NK-92 treated with Interleukin-12 subunit alpha and Interleukin-12 subunit beta, amount 100 ng/mL, for 24 hours (cell line): ENCODE results near the gene MYO7B.
A peak's percentile ranks its signal among the peaks of the same experiment; 100 is the strongest.

Experiments
- DNase-seq: peaks from one replicate; lab custom pipeline; 2025; lab: John Stamatoyannopoulos, UW

MYO7B gene

DNA sequence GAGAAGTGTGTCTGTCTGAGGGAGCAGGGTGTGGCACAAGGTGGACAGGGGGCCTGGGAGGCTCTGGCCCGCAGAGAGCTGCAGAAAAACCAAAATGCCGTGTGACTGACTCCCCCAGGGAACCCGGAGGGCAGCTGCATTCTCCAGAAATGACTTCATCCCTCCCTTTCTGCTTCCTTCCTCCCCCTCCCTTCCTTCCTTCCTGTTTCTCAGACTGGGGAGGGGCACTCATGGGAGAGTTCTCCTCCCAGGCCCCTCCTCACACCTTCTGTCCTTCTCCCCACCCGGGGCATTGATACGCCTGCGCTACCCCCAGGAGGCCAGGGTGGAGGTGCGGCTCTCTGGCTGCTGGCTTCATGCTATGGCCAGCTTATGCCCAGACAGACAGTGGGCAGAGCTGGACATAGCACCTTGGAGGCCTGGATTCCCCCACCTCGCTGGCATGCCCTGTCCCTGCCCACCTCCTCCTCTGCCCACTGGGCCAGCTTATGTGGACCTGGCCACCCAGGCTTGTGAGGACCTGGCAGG lies 102.3 kb downstream of the MYO7B start:
- no peak for DNase-seq

DNA sequence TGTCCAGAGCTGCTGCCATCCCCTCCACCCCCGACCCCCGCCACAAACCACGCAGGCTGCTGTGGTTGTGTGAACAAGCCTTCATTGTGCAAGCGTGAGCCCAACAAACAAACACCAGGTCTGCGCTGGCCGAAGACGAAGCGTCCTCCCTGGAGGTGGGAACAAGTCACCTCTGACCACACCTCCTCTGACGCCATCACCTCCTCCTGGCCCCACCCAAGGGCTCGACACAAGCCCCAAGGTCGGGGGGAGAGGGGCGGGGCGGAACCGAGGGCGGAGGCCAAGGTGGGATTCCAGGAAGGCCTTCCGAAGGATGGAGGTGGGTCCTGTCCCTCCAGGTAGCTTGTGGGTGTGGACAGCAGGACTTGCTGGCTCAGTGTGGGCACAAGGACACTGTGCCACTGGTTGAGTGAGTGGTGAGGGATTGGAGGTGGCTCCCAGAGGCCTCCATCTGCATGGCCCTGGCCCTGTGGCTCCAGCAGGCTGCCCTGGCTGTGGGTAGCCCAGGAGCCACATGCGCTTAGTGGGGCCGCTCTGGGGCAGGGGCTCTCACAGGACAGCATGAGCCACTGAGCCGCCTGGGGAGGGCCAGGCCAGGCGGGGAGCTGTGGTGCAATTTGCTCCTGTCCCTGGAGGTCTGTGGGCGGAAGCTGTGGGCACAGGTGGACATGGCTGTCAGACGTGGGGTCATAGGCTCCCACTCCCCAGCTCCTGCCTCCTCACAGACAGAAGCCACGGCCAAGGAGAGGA lies 103.1 kb downstream of the MYO7B start:
- no peak for DNase-seq

GRCh38 chr2:127639111-127639474 lies 103.6 kb downstream of the MYO7B start:
- DNase-seq = no peak

DNA sequence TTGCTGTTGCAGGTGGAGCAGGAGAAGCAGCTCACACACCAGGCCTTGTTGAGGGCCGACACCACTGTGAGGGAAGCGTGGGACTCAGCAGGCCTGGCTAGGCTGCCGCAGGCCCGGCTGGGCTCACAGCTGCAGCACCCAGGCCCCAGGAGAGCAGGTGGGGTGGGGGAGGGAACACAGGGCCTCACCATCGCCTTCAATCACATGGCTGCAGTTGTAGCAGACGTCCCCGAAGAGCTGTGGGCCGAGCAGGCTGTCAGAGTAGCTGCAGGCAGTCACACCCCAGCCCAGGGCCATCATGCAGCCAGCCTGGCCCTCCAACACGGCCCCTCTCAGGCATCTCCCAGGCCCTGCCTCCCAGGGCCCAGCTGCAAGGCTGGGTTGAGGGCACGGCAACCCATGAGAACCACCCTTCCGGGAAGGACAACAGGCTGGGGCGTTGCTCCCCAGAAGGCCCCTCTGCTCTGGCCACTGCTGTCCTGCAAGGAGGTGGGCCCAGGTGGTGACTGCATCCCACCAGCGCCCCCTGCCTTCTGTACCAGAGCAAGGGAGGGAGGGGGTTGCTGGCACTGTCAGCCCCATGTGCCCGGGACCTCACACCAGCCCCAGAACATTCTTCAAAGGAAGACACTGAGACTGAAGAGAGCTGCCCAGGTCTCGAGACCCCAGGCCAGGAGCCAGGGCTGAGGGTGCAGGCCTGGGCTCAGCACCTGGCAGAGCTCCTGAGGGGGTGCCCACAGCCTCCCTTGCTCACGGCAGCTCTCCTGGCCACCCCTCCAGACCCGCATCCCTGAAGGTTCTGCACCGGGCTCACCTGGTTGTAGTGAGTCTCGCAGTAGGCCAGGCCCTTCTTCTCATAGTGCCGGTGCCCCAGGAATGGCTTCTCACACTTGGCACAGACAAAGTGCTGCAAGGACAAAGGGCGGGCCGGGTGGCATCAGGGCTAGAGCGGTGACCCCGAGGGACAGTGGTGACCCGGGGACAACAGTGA lies 104.9 kb downstream of the MYO7B start:
- DNase-seq = no peak

- no peak for DNase-seq
These were observed 105.7 kb downstream of the MYO7B start for GRCh38 chr2:127641133-127641532.

DNA sequence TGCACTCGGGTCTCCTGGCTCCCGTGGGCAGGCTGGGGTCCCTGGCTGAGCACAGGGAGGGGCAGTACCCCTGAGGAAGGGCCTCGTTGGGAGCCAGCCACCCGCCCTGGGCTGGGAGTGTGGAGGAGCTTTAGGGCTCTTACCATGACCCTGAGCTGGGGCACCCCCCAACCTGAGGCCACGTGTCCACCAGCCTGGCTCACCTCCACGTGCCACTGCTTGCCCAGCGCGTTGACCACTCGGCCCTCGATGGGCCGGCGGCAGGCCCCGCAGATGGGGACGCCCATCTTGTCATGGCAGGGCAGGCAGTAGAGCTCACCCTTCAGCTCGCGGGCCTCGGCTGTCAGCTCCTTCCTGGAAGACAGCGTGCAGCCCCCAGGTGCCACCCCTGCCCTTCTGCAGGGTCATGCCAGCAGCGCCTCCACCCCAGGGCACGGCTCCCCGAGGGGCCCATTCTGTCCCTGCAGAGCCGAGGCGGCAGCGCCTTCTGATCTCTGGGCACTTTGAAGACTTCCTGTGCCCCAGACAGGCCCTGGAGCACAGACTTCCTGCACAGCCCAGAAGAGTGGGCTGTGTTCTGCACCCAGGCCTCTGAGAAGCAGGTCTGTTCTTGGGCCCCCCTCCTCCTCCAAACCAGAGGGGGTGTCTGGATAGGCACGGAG lies 106.5 kb downstream of the MYO7B start:
- DNase-seq = no peak

DNA sequence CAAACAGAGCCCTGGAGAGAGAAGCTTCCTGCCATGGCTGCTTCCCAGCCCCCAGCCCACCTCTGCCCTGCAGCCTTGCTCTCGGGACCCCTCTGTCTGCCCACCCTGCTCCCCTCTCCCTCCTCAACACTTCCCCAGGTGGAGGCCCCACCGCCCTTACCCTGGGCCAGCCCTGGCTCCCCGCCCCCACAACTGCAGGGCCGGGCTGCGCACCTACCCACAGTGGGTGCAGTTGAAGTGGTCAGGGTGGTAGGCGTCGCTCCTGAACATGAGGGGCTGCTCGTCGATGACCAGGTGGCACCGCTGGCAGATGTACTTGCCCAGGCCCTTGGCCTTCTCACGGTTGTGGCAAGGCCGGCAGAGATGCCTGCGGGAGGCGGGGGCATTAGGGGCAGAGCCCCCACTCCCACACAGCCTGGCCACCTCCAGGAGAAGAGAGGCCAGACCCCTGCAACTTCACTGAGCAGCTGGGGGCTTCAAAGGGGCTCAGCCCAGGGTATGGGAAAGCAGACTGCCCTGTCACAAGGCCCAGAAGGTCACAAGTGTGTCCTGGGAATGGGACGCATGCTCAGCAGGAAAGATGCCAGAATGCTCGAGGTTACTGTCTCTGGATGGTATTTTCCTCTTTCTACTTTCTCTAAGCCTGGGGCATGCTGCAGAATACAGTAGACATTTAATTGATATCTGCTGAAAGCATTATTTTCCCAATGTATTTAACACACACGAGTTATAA lies 107.4 kb downstream of the MYO7B start:
- DNase-seq = no peak

GRCh38 chr2:127643439-127644065 lies 108.1 kb downstream of the MYO7B start:
- DNase-seq = no peak

- DNase-seq = no peak
These were observed 108.9 kb downstream of the MYO7B start for GRCh38 chr2:127644066-127645025.

GRCh38 chr2:127645026-127645394 lies 109.5 kb downstream of the MYO7B start:
- DNase-seq = no peak

DNA sequence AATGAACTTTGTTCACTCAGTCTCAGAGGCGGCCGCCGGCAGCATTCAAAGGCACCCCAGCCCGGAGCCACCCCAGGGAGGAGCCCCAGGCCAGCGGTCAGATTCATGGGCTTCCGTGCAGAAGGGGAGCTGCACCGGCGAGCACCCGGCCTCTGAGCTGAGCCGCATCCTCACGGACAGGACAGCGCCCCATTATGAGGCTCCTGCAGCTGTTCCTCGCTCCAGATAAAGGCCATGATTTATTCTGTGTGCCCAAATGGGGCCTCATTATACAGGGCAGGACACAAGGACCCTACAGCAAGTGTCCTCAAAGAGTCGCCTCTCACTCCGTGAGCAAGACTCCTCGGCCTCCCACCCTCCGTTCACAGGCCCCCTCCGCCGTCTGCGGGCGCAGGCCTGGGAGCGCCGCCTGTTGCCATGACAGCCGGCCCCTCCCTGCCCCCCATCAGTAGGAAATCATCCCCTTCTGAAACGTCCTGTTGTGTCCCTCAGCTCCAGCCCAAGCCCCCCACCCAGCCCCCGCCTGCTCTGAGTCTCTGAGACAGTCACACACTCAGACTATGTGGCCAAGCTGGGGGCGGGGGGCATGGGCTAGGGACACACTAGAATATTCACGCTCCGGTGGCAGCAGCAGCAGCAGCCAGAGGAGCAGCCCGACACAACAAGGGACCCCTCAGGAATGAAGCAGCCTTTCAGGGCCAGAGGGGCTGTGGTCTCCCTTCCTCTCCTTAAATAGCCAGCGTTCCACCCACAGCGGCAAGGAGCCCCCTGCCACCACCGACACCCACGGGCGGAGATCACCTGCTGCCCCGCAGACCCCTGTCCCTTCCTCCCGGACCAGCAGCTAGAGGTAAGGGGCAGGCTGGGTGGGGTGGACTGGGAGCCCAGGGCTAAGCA lies 110.2 kb downstream of the MYO7B start, which contains the start of gene GPR17:
TSS of gene GPR17 (plus strand) at position 759 of the 897 bp plus-strand sequence. CDS start 4,583 bp downstream, outside the sequence.
- no peak for DNase-seq

DNA sequence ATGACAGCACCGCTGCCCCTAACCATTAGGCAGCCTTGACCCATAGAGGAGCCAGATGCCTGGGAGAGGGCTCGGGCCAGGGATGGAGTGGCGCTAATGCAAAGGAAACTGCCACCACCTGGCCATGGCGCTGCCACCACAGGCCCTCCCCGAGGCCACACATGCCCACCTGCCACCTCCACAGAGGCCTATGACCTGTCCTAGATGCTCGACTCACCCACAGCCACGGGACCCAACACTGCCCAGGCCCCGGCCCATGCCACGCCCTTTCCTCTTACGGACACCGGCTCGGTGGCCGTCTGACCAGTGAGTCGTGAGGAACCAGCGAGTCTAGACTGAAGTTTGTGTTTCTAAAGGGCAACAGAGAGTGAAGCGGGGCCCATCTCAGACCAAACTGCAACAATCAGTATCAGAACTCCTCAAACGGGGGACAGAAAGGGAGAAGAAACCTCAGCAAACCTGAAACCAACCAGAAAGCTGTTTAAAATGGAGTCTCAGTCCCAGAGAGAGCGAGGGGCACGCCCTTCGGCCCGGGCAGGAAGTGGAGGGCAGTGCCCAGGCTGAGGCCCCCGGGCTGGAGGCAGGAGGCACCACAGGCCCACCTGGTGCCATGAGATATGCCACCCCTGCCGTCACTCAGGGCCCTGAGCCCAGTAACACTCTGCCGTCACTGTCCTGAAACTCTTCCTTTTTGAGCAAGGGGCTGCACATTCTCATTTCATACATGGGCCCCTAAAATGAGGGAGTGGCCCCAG lies 111.2 kb downstream of the MYO7B start:
- no peak for DNase-seq

GRCh38 chr2:127647242-127648190 lies 112.0 kb downstream of the MYO7B start:
- no peak for DNase-seq

DNA sequence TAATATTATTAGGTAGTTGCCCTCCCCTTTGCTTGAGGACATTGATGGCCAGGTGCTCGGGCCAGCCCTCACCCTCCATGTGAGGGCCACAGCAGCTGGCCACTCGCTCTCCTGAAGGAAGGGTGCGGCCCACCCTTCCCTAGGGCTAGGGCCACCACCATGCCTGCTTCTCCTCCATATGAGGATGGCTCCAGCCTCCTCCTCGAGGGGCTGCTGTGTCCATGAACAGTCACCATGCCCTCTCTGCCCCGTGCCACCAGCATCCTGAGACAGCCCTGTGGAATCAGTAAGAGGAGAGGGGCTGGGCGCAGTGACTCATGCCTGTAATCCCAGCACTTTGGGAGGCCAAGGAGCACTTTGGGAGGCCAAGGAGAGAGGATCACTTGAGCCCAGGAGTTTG lies 112.8 kb downstream of the MYO7B start:
- DNase-seq = no peak

DNA sequence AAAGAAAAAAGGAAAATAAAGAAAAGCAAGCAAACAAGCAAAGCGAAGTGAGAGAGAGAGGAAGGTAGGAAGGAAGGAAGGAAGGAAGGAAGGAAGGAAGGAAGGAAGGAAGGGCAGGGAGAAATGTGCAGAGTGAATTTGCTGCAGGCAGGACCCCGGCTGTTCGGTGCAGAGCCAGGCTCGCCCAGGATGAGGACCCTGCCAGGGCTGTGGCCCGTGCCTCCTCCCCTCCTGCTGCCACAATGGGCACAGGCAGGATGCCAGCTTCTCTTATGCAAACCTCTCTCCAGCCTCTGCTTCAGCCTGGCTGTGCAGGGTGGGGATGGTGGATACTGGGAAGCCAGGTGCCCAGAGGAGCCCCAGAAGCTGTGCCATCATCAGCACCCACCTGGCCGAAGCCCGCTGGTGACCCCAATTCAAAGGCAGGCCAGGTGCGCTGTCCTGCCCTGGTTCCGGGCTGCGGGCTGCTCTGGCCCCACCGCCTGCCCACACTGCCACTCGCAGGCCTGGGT lies 113.7 kb downstream of the MYO7B start:
- no peak for DNase-seq

GRCh38 chr2:127649684-127650040 lies 114.2 kb downstream of the MYO7B start:
- DNase-seq = peak; percentile 74
